SJSA1 (cell line): ENCODE results near the gene SPTBN1. TPM values are rescaled to one million over a fixed set of nuclear protein-coding genes. Genes with fewer than 3 reads are reported as not detected.
"Not testable (repeated sequence)": the region's sequence is repeated elsewhere in the genome, so short reads cannot be mapped to it uniquely, and the experiment has no call there.

ENCODE experiments used
- DNase-seq, 2 experiments: peaks; one replicate each; pipeline ENCODE4 v3.0.0-alpha.2; 2015 to 2020; ENCODE audit warnings: low spot score in 2 of 2, low read depth in 1 of 2
- H3K27ac ChIP-seq: fragments of 250-450 bp; sonication (Bioruptor Pico); 2 replicates; pipeline ENCODE4 v1.5.1; 2020; ENCODE audit warnings: mild to moderate bottlenecking, moderate library complexity
- H3K27me3 ChIP-seq: fragments of 250-450 bp; sonication (Bioruptor Pico); replicated peaks from 2 replicates; pipeline ENCODE4 v1.5.1; 2020; ENCODE audit warnings: mild to moderate bottlenecking, moderate library complexity
- H3K36me3 ChIP-seq: fragments of 250-450 bp; sonication (Bioruptor Pico); 2 replicates; pipeline ENCODE4 v1.5.1; 2020; ENCODE audit warnings: mild to moderate bottlenecking
- H3K4me1 ChIP-seq: fragments of 250-450 bp; sonication (Bioruptor Pico); replicated peaks from 2 replicates; pipeline ENCODE4 v1.6.1; 2021; ENCODE audit warnings: mild to moderate bottlenecking
- H3K4me3 ChIP-seq: fragments of 250-450 bp; sonication (Bioruptor Pico); 2 replicates; pipeline ENCODE4 v1.5.1; 2020; ENCODE audit warnings: mild to moderate bottlenecking
- H3K9me3 ChIP-seq: fragments of 250-450 bp; sonication (Bioruptor Pico); replicated peaks from 2 replicates; pipeline ENCODE4 v1.5.1; 2020; ENCODE audit warnings: mild to moderate bottlenecking
- total RNA-seq: library from RNA; depleted of rRNA; stranded (reverse); fragments of >200 nt; shearing (Covaris generic); gene quantifications from 2 replicates; pipeline ENCODE4 v1.2.3, GENCODE V29; 2014

SPTBN1 gene
- total RNA-seq, 1 experiment from 2014 or later = 180 TPM

DNA sequence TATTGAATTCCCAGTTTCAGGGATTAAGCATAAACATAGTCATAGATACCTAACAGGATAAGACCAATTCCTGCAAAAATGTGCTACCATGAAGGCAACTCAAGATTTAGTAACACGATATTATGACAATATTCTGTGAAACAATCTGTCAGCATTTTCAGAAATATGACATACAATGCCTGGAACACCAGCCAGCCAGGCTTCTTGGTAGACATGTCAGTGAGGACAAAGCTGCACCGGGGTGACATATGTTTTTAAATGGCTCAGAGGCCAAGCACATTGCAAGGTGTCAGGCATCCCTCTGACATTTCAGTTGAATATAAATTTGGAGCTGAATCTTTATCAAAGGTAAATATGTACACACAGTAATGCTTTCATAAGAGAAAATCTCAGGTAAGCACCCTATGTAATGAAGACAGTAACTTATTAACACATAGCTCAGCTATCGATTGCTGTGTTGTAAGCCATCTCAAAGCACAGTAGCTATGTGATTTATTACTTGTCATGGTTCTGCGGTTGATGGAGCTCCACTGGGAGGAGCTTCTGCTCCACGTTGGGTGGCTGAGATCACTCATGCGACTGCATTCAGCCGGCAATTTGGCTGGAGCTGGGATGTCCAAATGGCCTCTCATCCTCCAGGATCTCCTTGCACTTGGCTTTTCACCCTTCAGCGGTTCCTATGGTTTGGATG, 235.5 kb downstream of the SPTBN1 start:
- no peak for DNase-seq
- Histone ChIP-seq H3K9me3 (no peaks in the 10 kb centered on the region), H3K36me3 (no peaks in the 10 kb centered on the region), H3K4me3 (no peak overlapping the region), H3K27me3 (no peaks in the 10 kb centered on the region), H3K4me1 (no peaks in the 10 kb centered on the region), H3K27ac (no peak overlapping the region)

DNA sequence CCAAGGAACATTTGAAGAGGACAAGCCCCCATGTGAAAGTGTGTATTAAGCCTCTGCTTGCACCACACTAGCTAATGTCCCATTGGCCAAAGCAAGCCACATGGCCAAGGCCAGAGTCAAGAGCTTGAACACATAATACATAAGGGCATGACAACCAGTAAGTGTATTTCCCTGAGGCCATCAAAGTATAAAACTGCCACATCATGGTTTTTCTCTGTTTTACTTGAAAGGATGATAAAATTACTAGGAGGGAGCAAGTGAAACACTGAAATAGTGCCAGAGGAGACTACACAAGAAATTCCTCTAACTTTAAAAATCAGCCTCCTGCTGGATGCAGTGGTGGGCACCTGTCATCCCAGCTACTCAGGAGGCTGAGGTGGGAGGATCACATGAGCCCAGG, 236.4 kb downstream of the SPTBN1 start:
- no peaks in the 10 kb centered on the region for H3K4me1 ChIP-seq
- no peaks in the 10 kb centered on the region for H3K9me3 ChIP-seq
- DNase-seq = no peak
- no peaks in the 10 kb centered on the region for H3K27me3 ChIP-seq
- H3K27ac ChIP-seq = no peak overlapping the region
- H3K4me3 ChIP-seq = no peak overlapping the region
- no peaks in the 10 kb centered on the region for H3K36me3 ChIP-seq

DNA sequence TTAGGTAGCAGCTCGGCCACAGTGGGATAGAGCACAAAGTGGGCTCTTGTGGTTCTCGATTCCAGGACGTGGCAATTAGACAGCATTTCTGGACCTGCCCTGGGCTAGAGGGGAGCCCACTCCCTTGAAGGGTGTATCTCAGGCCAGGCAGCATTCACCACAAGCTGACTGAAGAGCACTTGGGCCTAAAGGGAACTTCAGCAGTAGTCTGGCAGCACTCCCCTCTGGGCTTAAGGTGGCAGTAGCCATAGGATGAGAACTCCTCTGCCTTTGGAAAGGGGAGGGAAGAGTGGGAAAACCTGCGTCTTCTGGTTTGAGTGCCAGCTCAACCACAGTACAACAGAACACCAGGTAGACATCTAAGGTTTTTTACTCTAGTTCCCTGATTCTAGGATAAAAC, 239.3 kb downstream of the SPTBN1 start:
- H3K9me3 ChIP-seq = no peaks in the 10 kb centered on the region
- no peaks in the 10 kb centered on the region for H3K36me3 ChIP-seq
- DNase-seq = no peak
- no peaks in the 10 kb centered on the region for H3K27me3 ChIP-seq
- no peak overlapping the region for H3K27ac ChIP-seq
- H3K4me1 ChIP-seq = no peaks in the 10 kb centered on the region
- no peak overlapping the region for H3K4me3 ChIP-seq

DNA sequence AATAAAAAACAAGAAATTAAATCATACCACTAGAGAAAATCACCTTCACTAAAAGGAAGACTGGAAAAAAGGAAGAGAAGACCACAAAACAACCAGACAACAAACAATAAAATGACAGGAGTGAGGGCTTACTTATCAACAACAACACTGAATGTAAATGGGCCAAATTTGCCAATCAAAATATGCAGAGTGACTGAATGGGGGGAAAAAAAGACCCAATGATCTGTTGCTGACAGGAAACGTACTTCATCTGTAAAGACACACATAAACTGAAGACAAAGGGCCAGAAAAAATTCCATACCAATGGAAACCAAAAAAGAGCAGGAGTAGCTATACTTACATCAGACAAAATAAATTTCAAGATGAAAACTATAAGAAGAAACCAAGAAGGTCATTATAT, 241.8 kb downstream of the SPTBN1 start:
- no peaks in the 10 kb centered on the region for H3K9me3 ChIP-seq
- no peaks in the 10 kb centered on the region for H3K27me3 ChIP-seq
- no peak overlapping the region for H3K27ac ChIP-seq
- no peak for DNase-seq
- H3K36me3 ChIP-seq = no peaks in the 10 kb centered on the region
- H3K4me1 ChIP-seq = no peaks in the 10 kb centered on the region
- H3K4me3 ChIP-seq = no peak overlapping the region

DNA sequence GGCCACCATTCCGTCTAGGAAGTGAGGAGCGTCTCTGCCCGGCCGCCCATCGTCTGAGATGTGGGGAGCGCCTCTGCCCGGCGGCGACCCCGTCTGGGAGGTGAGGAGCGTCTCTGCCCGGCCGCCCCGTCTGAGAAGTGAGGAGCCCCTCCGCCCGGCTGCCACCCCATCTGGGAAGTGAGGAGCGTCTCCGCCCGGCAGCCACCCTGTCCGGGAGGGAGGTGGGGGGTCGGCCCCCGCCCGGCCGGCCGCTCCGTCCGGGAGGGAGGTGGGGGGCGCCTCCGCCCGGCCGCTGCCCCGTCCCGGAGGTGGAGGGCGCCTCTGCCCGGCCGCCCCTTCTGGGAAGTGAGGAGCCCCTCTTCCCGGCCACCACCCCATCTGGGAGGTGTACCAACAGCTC, 242.8 kb downstream of the SPTBN1 start:
- not testable (repeated sequence) for H3K36me3 ChIP-seq, H3K27me3 ChIP-seq, H3K4me1 ChIP-seq, DNase-seq, H3K27ac ChIP-seq, H3K4me3 ChIP-seq, H3K9me3 ChIP-seq

DNA sequence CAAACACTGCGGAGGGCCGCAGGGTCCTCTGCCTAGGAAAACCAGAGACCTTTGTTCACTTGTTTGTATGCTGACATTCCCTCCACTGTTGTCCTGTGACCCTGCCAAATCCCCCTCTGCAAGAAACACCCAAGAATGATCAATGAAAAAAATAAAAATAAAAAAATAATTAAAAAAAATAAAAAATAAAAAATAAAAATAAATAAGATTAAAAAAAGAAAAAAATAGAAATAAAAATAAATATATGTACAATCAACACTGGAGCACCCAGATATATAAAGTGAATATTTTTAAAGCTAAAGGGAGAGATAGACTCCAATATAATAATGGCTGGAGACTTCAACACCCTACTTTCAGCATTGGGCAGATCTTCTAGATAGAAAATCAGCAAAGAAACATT, 243.5 kb downstream of the SPTBN1 start:
- Histone ChIP-seq H3K27me3 (no peaks in the 10 kb centered on the region), H3K9me3 (no peaks in the 10 kb centered on the region), H3K4me3 (no peak overlapping the region), H3K36me3 (no peaks in the 10 kb centered on the region), H3K27ac (no peak overlapping the region), H3K4me1 (no peaks in the 10 kb centered on the region)
- no peak for DNase-seq

DNA sequence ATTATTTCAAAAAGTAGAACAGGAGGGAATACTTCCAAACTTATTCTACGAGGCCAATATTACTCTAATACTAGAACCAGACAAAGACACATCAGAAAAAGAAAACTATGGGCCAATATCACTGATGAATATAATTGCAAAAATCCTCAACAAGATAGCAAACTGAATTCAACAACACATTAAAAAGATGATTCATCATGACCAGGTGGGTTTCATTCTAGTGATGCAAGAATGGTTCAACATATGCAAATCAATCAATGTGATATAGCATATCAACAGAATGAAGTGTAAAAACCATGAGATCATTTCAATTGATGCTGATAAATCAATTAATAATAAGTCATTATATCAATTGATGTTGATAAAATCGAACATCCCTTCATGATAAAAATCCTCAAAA, 244.9 kb downstream of the SPTBN1 start:
- Histone ChIP-seq H3K4me3 (no peak overlapping the region), H3K27me3 (no peaks in the 10 kb centered on the region), H3K36me3 (no peaks in the 10 kb centered on the region), H3K27ac (no peak overlapping the region), H3K4me1 (no peaks in the 10 kb centered on the region), H3K9me3 (no peaks in the 10 kb centered on the region)
- no peak for DNase-seq

DNA sequence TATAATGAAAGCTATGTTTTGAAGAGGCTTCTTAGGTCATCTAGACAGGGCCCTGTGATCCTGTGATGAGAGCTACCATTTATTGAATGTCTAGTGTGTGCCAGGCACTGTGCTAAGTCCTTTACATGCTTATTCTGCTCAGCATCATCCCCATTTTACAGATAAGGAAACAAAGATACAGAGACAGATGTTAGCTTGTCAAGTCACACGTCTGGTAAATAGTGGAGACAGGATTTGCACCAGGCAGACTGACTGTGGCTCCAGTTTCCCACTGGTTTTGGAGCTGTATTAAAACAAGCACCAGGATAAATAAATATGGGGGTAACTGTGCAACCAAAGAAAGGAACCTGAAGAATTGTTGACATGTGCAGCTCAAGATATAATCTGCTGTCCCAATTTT, 248.1 kb downstream of the SPTBN1 start:
- Histone ChIP-seq H3K4me1 (no peaks in the 10 kb centered on the region), H3K9me3 (no peaks in the 10 kb centered on the region), H3K27ac (no peak overlapping the region), H3K4me3 (no peak overlapping the region), H3K27me3 (no peaks in the 10 kb centered on the region), H3K36me3 (no peaks in the 10 kb centered on the region)
- no peak for DNase-seq

DNA sequence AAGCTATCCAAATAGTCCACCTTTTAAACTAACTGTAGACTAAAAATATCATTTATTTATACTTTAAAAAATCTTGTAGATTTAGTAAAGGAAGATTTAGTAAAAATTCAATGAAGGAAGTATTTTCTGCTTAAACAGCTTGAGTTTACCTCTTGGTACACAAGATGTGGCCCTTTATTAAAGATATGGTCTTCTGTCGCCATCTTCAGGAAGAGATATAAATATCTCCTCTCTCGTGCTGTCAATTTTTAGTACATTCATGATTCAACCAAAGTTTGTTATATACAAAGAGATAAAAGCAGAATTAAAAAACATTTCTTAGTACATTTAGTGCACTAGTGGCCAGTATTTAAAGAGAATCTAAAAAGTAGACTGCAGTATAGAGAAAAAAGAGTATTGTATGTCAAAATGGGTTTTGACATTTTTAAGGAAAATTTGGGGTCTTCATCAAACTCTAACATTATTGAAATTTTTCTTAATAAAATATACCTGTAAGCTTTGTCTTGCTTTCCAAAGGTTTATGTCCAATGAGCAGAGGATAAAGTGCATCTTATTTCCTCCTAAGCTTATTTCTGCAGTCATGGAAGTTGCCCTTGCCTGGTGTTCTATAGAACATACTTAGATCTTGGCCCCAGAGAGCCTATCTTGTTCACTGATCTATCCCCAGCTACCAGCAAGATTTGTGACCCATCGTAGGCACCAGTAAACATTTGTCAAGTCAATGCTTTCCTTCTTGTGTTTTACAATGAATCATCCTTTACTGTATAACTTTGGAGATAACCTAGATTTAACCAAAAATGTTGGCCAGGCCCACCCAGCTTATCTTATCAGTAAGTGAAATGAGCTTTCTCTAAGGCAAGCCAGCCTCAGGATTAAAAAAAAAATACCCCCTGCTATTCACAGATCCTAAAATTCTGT, 248.8 kb downstream of the SPTBN1 start:
- Histone ChIP-seq H3K36me3 (no peaks in the 10 kb centered on the region), H3K4me3 (no peak overlapping the region), H3K9me3 (no peaks in the 10 kb centered on the region), H3K27ac (no peak overlapping the region), H3K27me3 (no peaks in the 10 kb centered on the region), H3K4me1 (no peaks in the 10 kb centered on the region)
- DNase-seq = peak in 1 of 2 experiments; percentile 30

DNA sequence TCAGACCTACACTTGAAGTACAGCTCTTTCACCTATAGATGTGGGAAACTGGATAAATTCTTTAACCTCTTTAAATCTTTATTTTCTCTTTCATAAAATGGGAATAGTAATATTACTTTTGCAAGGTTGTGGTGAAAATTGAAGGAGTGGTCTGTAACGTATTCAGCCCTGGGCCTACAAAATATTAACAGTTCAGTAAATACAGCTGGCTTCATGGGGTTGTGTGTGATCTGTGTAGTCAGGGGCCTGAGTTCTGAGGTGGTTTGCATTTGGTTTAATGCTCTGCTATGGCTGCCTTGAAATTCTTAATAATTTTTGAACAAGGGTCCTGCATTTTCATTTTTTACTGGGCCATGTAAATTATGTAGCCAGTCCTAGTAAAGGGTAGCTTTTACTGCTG, 250.5 kb downstream of the SPTBN1 start:
- no peak overlapping the region for H3K27ac ChIP-seq
- H3K4me3 ChIP-seq = no peak overlapping the region
- H3K36me3 ChIP-seq = no peaks in the 10 kb centered on the region
- no peaks in the 10 kb centered on the region for H3K4me1 ChIP-seq
- no peaks in the 10 kb centered on the region for H3K9me3 ChIP-seq
- DNase-seq = no peak
- H3K27me3 ChIP-seq = no peaks in the 10 kb centered on the region

DNA sequence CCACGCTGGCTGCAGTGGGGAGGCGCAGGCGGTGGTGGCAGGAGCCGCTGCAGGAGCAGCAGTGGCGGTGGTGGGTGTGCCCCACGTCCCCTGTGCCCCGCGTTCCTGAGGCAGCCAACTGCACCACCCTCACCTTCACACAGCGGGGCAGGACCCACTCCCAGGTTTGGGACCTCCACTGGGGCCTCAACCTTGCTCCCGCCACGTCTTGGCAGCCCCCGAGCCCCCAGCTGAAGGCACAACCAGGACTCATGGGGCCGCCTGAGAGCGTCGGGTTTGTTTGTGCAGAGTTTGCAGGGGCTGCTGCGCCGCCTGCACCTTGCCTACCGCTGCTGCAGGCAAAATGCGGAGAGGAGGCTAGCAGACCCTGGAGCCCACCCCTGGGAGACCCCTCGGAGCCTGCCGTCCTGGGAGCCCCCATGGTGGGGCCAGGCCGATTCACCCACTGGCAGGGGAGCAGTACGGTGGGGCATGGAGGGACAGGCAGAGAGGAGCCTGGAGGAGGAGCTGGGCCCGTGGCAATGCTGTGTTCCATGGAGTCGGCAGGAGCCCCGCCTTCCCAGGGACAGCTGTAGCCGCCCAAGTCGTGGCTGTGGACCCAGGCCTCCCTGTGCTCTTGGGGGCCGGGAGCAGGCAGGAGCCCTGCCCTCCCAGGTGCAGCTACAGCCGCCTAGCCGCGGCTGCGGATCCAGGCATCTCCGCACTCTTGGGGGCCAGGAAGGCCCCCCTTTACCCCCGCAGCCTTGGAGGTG, 252.6 kb downstream of the SPTBN1 start:
- H3K9me3 ChIP-seq = no peaks in the 10 kb centered on the region
- H3K4me1 ChIP-seq = no peaks in the 10 kb centered on the region
- no peak for DNase-seq
- H3K27me3 ChIP-seq = no peaks in the 10 kb centered on the region
- H3K36me3 ChIP-seq = no peaks in the 10 kb centered on the region
- no peak overlapping the region for H3K4me3 ChIP-seq
- no peak overlapping the region for H3K27ac ChIP-seq

DNA sequence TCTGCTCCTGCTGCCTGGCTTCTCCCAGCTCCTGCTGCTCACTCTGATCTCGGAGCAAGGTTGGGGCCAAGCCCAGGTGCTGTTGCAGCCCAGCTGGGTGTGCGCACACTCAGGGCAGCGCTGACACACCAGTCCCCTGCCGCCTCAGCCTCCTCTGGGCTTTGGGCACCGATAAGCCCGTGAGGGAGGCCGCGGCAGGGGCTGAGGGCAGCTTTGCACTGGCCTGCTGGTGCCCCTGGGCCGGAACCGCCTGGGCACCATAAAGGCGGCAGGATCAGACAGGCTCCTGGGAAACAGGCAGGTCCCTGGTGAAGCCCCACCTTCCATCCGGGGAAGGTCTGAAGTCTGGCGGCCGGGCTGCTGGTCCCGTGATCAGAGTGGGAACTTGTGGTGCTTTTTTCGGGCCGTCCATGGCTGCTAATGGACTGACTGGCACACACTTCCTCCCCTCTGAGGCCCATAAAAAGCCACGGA, 253.2 kb downstream of the SPTBN1 start:
- Histone ChIP-seq H3K27ac (no peak overlapping the region), H3K9me3 (no peaks in the 10 kb centered on the region), H3K36me3 (no peaks in the 10 kb centered on the region), H3K27me3 (no peaks in the 10 kb centered on the region), H3K4me3 (no peak overlapping the region), H3K4me1 (no peaks in the 10 kb centered on the region)
- DNase-seq = no peak

DNA sequence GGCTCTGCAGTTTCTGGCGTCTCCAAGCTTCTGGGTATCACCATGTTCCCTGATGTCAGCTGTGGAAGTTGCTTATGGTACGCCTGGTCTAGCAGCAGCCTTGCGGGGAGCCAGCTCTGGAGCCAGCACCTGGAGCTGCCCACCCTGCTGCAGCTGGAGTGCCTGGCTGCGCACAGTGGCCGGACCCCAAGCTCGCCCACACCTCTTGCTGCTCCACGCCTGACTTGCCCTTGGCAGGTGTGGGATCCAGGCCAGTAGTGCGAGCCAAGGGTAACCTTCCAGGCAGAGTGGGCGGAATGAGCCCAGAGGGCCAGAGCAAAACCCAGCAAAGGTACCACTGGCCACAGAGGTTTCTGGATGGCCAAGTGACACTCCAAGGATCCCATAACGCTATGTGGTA, 254.1 kb downstream of the SPTBN1 start:
- H3K36me3 ChIP-seq = no peaks in the 10 kb centered on the region
- H3K27ac ChIP-seq = no peak overlapping the region
- H3K4me1 ChIP-seq = no peaks in the 10 kb centered on the region
- DNase-seq = no peak
- H3K9me3 ChIP-seq = no peaks in the 10 kb centered on the region
- no peaks in the 10 kb centered on the region for H3K27me3 ChIP-seq
- H3K4me3 ChIP-seq = no peak overlapping the region

DNA sequence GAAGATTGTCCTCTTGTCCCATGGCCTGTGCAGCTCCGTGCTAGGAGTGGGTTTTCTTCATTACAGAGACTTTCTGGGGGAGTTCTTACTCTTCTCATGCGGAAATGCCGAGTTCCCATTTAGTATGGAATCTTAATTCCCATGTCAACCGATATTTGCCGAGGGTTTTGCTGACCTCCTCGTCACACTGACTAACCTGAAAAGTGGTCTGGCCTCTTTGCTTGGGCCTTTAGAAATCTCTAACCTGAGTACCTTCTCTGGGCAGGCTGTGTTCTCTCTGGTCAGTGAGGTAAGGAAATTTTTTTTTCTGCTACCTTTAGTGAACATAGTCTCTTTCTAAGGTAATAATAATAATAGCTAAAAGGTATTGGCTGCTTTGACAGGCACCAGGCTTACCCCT, 256.4 kb downstream of the SPTBN1 start:
- Histone ChIP-seq H3K27ac (no peak overlapping the region), H3K4me1 (no peaks in the 10 kb centered on the region), H3K9me3 (0 out of 2 replicates have a peak, but pooled peaks cover 3% of the 10 kb centered on the region), H3K36me3 (no peaks in the 10 kb centered on the region), H3K27me3 (no peaks in the 10 kb centered on the region; the same call in none of the 2 replicates), H3K4me3 (no peak overlapping the region)
- no peak for DNase-seq
